HL-60 (cell line): ENCODE data around the gene ALLC.

Experiments used
- CTCF ChIP-seq: IDR thresholded peaks from one replicate; pipeline ENCODE4 v1.5.1; 2011; ENCODE audit warnings: low read length, control low read depth, inconsistent platforms; ENCODE audit not compliant: insufficient read depth
- GABPA ChIP-seq: IDR thresholded peaks from 2 replicates; pipeline ENCODE4 v1.6.1; 2012; ENCODE audit warnings: low read depth
- POLR2AphosphoS5 ChIP-seq: IDR thresholded peaks from 2 replicates; pipeline ENCODE4 v1.6.1; 2012; ENCODE audit warnings: low read depth
- REST ChIP-seq: IDR thresholded peaks from 2 replicates; pipeline ENCODE4 v1.6.1; 2012; ENCODE audit warnings: low read depth; ENCODE audit not compliant: insufficient replicate concordance

- TF ChIP-seq POLR2AphosphoS5, result no peak
- TF ChIP-seq CTCF, result no peak
- TF ChIP-seq REST, result no peak
- no peak for TF ChIP-seq GABPA
Measured at GRCh38 chr2:3708576-3708975, 50.6 kb downstream of the ALLC start.
